ENCODE data around the gene TBC1D5. TPM values are rescaled to one million over a fixed set of nuclear protein-coding genes. Genes with fewer than 3 reads are reported as not detected.

Gene TBC1D5
- total RNA-seq, 1 experiment from 2014 or later: 33.9 TPM

GRCh38 chr3:17175187-17175807, 567.1 kb downstream of the TBC1D5 start:
- Histone ChIP-seq H3K36me3 (ENCODE audit: control insufficient read depth in 1 of 2, insufficient read depth in 2 of 2, low read length in 2 of 2) (no peaks in the 10 kb centered on the region), H3K4me2 (ENCODE audit: low read length) (no peak overlapping the region), H3K4me1 (ENCODE audit: control insufficient read depth in 1 of 2, insufficient read depth in 2 of 2, low read length in 2 of 2) (peaks cover 0 to 14% of the 10 kb centered on the region in 2 experiments; a peak in 3 of 4 replicates), H3K9me3 (ENCODE audit: control insufficient read depth in 1 of 2, insufficient read depth in 1 of 2, low read depth in 1 of 2, low read length in 2 of 2) (no peaks in the 10 kb centered on the region), H2AFZ (ENCODE audit: low read depth, low read length, poor library complexity, severe bottlenecking) (no peak overlapping the region), H3K9me2 (ENCODE audit: insufficient read depth) (no peaks in the 10 kb centered on the region), H3K9ac (ENCODE audit: low read length) (no peak overlapping the region), H3K27me3 (ENCODE audit: insufficient read depth, low read length) (no peaks in the 10 kb centered on the region), H3K4me3 (replicated peaks in 1 of 2; ENCODE audit: low read depth in 1 of 2, low read length in 2 of 2) (no peak overlapping the region), H3K27ac (ENCODE audit: low read depth, low read length) (no peak overlapping the region), H4K20me1 (ENCODE audit: insufficient read depth) (no peaks in the 10 kb centered on the region), H3K79me2 (ENCODE audit: insufficient read depth, low read length) (no peaks in the 10 kb centered on the region)
- BruUV-seq (replicated peaks): no TSS peak
- intact Hi-C loops (cut with micrococcal nuclease): no loop called here
- no peak for TF ChIP-seq CEBPB (IDR thresholded peaks at IDR 0.05; ENCODE audit: low read depth)
- POLR2A ChIA-PET: no interaction called here
- CTCF ChIA-PET: no interaction called here
- RAD21 ChIA-PET (ENCODE audit: low non-redundant PET in 1 of 2, low total read pairs in 2 of 2, uncharacterized antibody in 2 of 2, unreplicated experiment in 2 of 2): no interaction called here
- DNase-seq (ENCODE audit: low read depth, low spot score) (no peak), ATAC-seq (no peak)

- DNase-seq (ENCODE audit: low read depth, low spot score) (no peak), ATAC-seq (peak; percentile 50; the same call in 1 of the 2 replicates)
- POLR2A ChIA-PET: no interaction called here
- H4K20me1 ChIP-seq (ENCODE audit: insufficient read depth): no peaks in the 10 kb centered on the region
- no peak overlapping the region for H2AFZ ChIP-seq (ENCODE audit: low read depth, low read length, poor library complexity, severe bottlenecking)
- 0 out of 4 replicates have a peak, but pooled peaks cover 0 to 4% of the 10 kb centered on the region in 2 experiments for H3K36me3 ChIP-seq (ENCODE audit: control insufficient read depth in 1 of 2, insufficient read depth in 2 of 2, low read length in 2 of 2)
- intact Hi-C loops (cut with micrococcal nuclease): no loop called here
- no peaks in the 10 kb centered on the region for H3K79me2 ChIP-seq (ENCODE audit: insufficient read depth, low read length)
- RAD21 ChIA-PET (ENCODE audit: low non-redundant PET in 1 of 2, low total read pairs in 2 of 2, uncharacterized antibody in 2 of 2, unreplicated experiment in 2 of 2): no interaction called here
- H3K4me1 ChIP-seq (ENCODE audit: control insufficient read depth in 1 of 2, insufficient read depth in 2 of 2, low read length in 2 of 2): no peaks in the 10 kb centered on the region
- H3K9ac ChIP-seq (ENCODE audit: low read length): no peak overlapping the region
- H3K4me2 ChIP-seq (ENCODE audit: low read length): no peak overlapping the region
- no peaks in the 10 kb centered on the region for H3K27me3 ChIP-seq (ENCODE audit: insufficient read depth, low read length)
- no peaks in the 10 kb centered on the region for H3K9me3 ChIP-seq (ENCODE audit: control insufficient read depth in 1 of 2, insufficient read depth in 1 of 2, low read depth in 1 of 2, low read length in 2 of 2)
- H3K9me2 ChIP-seq (ENCODE audit: insufficient read depth): no peaks in the 10 kb centered on the region
- TF ChIP-seq SRF (IDR thresholded peaks at IDR 0.05; ENCODE audit: low read depth): no peak
- TF ChIP-seq EGR1 (IDR thresholded peaks at IDR 0.05; ENCODE audit: low read depth): no peak
- no peak for TF ChIP-seq FOSL1 (IDR thresholded peaks at IDR 0.05; ENCODE audit: low read depth)
- no peak for TF ChIP-seq ZFX (IDR thresholded peaks at IDR 0.05)
- no peak for TF ChIP-seq EZH2phosphoT487 (IDR thresholded peaks at IDR 0.05; ENCODE audit: borderline replicate concordance)
- TF ChIP-seq MAX (IDR thresholded peaks at IDR 0.05): no peak
- no peak for TF ChIP-seq JUND (IDR thresholded peaks at IDR 0.05)
- TF ChIP-seq POLR2A (IDR thresholded peaks at IDR 0.05; ENCODE audit: borderline replicate concordance, extremely low read depth, insufficient read depth, insufficient read length): no peak
- CTCF ChIA-PET: no interaction called here
- H3K27ac ChIP-seq (ENCODE audit: low read depth, low read length): no peak overlapping the region
- no TSS peak for BruUV-seq (replicated peaks)
- no peak overlapping the region for H3K4me3 ChIP-seq (replicated peaks in 1 of 2; ENCODE audit: low read depth in 1 of 2, low read length in 2 of 2)
Measured at GRCh38 chr3:17166369-17166768, 576.1 kb downstream of the TBC1D5 start.

Data from HCT116 (cell line).